ENCODE results near the gene ZBTB16.

GRCh38 chr11:114083391-114084252, 24.1 kb downstream of the ZBTB16 start:
- TF ChIP-seq TAF1 (conservative IDR thresholded peaks at IDR 0.05) (no peak), CTCF (IDR thresholded peaks at IDR 0.05; ENCODE audit: low read depth, low read length, missing input control) (no peak), SP1 (IDR thresholded peaks at IDR 0.05) (no peak), GABPA (IDR thresholded peaks at IDR 0.05 in 1 of 2, conservative IDR thresholded peaks at IDR 0.05 in 1 of 2) (no peak), YY1 (IDR thresholded peaks at IDR 0.05) (no peak), MAX (IDR thresholded peaks at IDR 0.05) (no peak), RAD21 (IDR thresholded peaks at IDR 0.05) (no peak), ATF3 (IDR thresholded peaks at IDR 0.05) (no peak), FOXA1 (IDR thresholded peaks at IDR 0.05) (no peak)

Data from liver (tissue), 3 donors.